RWPE2 (cell line): ENCODE data around the gene KIF19.

Experiments
- ATAC-seq: fragments of 200-7000 bp; cut with Tn5 transposase; 3 replicates; pipeline ENCODE4 v1.9.1; 2021; ENCODE audit warnings: low read depth
- DNase-seq: peaks from one replicate; pipeline ENCODE4 v3.0.0-alpha.2; 2020; ENCODE audit warnings: low spot score
- H3K27ac ChIP-seq: fragments of 450-650 bp; 2 replicates; pipeline ENCODE4 v1.5.1; 2017; ENCODE audit warnings: mild to moderate bottlenecking; ENCODE audit not compliant: poor library complexity, severe bottlenecking
- H3K27me3 ChIP-seq: fragments of 250-450 bp; sonication (Bioruptor Pico); 2 replicates; pipeline ENCODE4 v1.5.1; 2021; ENCODE audit warnings: mild to moderate bottlenecking, moderate library complexity; ENCODE audit not compliant: insufficient read depth, poor library complexity, severe bottlenecking
- H3K36me3 ChIP-seq: fragments of 250-450 bp; sonication (Bioruptor Pico); 2 replicates; pipeline ENCODE4 v1.5.1; 2020; ENCODE audit warnings: low read depth, mild to moderate bottlenecking, moderate library complexity
- H3K4me1 ChIP-seq: fragments of 250-450 bp; sonication (Bioruptor Pico); 2 replicates; pipeline ENCODE4 v1.5.1; 2021; ENCODE audit warnings: mild to moderate bottlenecking, moderate library complexity; ENCODE audit not compliant: insufficient read depth, poor library complexity, severe bottlenecking
- H3K4me3 ChIP-seq: fragments of 250-450 bp; sonication (Bioruptor Pico); 2 replicates; pipeline ENCODE4 v1.5.1; 2021; ENCODE audit warnings: mild to moderate bottlenecking, moderate library complexity; ENCODE audit not compliant: severe bottlenecking
- H3K9me3 ChIP-seq: fragments of 250-450 bp; sonication (Bioruptor Pico); 2 replicates; pipeline ENCODE4 v1.5.1; 2021; ENCODE audit warnings: mild to moderate bottlenecking, moderate library complexity; ENCODE audit not compliant: severe bottlenecking
- TF ChIP-seq, protein P1 (sequence below): fragments of 450-650 bp; IDR thresholded peaks from one replicate; pipeline ENCODE4 v1.5.1; 2017; ENCODE audit warnings: mild to moderate bottlenecking, moderate library complexity; ENCODE audit not compliant: poor library complexity, severe bottlenecking

Gene KIF19

DNA sequence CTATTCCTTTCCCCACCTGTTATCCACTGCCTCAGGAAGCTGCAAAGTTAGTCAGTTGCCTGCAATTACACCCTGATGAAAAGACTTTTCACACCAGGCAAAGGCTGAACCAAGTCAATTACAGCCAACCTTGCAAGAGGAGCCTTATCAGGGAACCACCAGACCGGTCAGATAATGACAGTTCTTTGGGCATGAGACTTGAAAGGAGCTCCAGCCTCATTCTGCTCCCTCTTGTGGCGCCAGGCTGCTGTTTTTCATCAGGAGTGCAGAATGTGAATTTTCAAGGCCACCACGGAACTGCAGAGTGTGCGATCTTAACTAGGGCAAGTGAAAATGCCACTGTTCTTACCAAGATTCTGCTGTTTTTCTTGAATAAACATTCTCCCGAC is 29.5 kb upstream of the KIF19 start:
- TF ChIP-seq, protein P1, sequence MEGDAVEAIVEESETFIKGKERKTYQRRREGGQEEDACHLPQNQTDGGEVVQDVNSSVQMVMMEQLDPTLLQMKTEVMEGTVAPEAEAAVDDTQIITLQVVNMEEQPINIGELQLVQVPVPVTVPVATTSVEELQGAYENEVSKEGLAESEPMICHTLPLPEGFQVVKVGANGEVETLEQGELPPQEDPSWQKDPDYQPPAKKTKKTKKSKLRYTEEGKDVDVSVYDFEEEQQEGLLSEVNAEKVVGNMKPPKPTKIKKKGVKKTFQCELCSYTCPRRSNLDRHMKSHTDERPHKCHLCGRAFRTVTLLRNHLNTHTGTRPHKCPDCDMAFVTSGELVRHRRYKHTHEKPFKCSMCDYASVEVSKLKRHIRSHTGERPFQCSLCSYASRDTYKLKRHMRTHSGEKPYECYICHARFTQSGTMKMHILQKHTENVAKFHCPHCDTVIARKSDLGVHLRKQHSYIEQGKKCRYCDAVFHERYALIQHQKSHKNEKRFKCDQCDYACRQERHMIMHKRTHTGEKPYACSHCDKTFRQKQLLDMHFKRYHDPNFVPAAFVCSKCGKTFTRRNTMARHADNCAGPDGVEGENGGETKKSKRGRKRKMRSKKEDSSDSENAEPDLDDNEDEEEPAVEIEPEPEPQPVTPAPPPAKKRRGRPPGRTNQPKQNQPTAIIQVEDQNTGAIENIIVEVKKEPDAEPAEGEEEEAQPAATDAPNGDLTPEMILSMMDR: peak; percentile 52
- Histone ChIP-seq H3K36me3 (no peaks in the 10 kb centered on the region), H3K27ac (no peak overlapping the region), H3K4me3 (no peak overlapping the region), H3K27me3 (no peaks in the 10 kb centered on the region), H3K9me3 (no peaks in the 10 kb centered on the region), H3K4me1 (peaks cover 6% of the 10 kb centered on the region)
- DNase-seq (no peak), ATAC-seq (peak; percentile 52; the same call in 2 of the 3 replicates)

DNA sequence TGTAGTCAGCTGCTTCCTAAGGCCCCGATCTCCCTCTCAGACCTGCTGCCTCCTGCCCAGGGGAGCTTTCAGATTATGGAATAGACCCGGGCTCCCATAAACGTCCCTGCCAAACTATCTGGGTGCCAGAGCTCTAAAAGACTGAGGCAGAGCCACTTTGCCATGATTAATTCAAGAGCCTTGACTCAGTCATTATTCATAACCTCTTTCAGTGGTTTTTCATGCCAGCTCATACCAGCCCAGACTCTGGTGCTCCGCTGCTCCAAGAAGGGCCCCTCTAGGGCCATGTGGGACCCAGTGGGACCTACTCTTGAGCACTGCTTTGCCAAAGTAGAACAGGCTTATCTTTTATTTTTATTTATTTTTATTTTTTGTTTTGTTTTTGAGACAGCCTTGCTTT is 28.1 kb upstream of the KIF19 start:
- TF ChIP-seq, protein P1: no peak
- Histone ChIP-seq H3K27ac (no peak overlapping the region), H3K36me3 (no peaks in the 10 kb centered on the region), H3K9me3 (no peaks in the 10 kb centered on the region), H3K4me3 (no peak overlapping the region), H3K4me1 (peaks cover 6% of the 10 kb centered on the region), H3K27me3 (no peaks in the 10 kb centered on the region)
- ATAC-seq (peak; percentile 85), DNase-seq (no peak)

DNA sequence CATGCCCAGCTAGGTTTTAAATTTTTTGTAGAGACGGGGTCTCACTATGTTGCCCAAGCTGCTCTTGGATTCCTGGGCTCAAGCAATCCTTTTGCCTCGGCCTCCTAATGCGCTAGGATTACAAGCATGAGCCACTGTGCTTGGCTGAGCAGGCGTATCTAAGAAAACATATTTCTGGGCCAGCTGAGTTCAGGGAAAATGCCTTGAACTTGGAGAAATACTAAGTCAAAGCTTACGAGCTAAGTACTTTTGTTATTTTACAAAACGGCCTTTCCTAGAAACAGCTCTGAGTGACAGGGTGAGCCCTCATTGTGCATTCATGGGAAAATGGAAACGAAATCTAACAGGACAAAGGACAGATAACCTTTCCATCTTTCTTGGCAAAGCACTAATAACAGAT is 27.2 kb upstream of the KIF19 start:
- TF ChIP-seq, protein P1: no peak
- Histone ChIP-seq H3K27me3 (no peaks in the 10 kb centered on the region), H3K9me3 (no peaks in the 10 kb centered on the region), H3K36me3 (no peaks in the 10 kb centered on the region), H3K4me3 (no peak overlapping the region), H3K4me1 (peaks cover 6% of the 10 kb centered on the region), H3K27ac (no peak overlapping the region)
- DNase-seq (no peak), ATAC-seq (no peak)

DNA sequence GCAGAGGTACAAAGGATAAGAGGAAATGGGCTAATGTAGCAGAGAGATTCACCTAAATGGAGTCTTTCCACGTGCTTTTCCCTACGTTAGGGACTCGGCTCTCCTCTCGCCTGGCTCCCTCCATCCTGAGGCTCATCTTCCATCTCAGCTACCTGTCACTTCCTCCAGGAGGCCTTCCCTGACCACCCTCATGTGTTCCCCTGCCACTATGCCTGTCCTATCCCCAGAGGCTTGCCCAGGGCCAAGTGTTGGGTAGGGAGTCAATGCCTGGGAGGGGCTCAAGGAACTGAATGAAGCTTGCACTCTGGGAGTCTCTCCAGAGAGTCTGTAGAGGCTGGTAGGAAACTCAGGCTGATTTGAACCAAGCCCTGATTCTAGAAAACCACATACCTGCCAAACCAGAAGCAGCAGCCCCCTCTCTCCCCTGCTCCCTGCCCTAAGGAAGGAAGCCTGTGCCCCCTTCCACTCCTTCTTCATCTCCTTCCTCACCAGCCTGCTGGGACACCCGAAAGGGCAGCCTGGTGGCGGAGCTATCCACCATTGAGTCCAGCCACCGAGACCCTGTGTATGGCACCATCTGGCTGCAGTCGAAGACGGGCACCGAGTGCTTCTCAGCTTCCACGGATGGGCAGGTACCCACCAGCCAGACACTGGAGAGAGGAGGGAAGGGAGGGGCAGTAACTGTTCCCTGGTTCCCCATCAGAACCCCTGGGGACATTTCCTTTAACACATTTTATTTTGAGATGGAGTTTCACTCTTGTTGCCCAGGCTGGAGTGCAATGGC is 26.6 kb upstream of the KIF19 start:
- no peak for DNase-seq
- no peak overlapping the region for H3K27ac ChIP-seq
- no peaks in the 10 kb centered on the region for H3K9me3 ChIP-seq
- H3K4me1 ChIP-seq: peaks cover 6% of the 10 kb centered on the region
- TF ChIP-seq, protein P1: no peak
- ATAC-seq: no peak
- no peak overlapping the region for H3K4me3 ChIP-seq
- H3K36me3 ChIP-seq: no peaks in the 10 kb centered on the region
- H3K27me3 ChIP-seq: no peaks in the 10 kb centered on the region

DNA sequence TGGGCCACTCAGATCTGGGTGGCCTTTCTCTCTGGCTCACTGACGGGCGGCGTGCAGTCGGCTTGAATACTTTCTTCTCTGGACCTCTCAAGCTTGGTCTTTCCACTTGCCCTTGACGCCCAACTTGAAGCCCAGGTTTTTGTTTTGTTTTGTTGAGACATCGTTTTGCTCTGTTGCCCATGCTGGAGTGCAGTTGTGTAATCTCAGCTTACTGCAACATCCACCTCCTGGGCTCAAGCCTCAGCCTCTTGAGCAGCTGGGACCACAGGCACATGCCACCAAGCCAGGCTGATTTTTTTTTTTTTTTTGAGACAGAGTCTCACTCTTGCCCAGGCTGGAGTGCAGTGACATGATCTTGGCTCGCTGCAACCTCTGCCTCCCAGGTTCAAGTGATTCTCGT is 22.7 kb upstream of the KIF19 start:
- ATAC-seq (no peak), DNase-seq (no peak)
- Histone ChIP-seq H3K4me1 (no peaks in the 10 kb centered on the region), H3K36me3 (no peaks in the 10 kb centered on the region), H3K27ac (no peak overlapping the region), H3K9me3 (no peaks in the 10 kb centered on the region), H3K27me3 (no peaks in the 10 kb centered on the region), H3K4me3 (no peak overlapping the region)
- TF ChIP-seq, protein P1: no peak
